Retinal pigment epithelial cell (primary cell): ENCODE results near the gene SEPHS1.
A peak's percentile ranks its signal among the peaks of the same experiment; 100 is the strongest.

Experiments
- DNase-seq: peaks from one replicate; pipeline ENCODE4 v3.0.0-alpha.2; 2010; ENCODE audit warnings: low read depth
- H3K4me3 ChIP-seq: 2 replicates; pipeline ENCODE4 v1.5.1; 2011; ENCODE audit warnings: mild to moderate bottlenecking, low read length, control low read depth, moderate library complexity
- TF ChIP-seq, protein P1 (sequence below): conservative IDR thresholded peaks from 2 replicates; pipeline ENCODE4 v1.5.1; 2011; ENCODE audit warnings: low read depth, low read length, control low read depth, inconsistent platforms

Gene SEPHS1, protein sequence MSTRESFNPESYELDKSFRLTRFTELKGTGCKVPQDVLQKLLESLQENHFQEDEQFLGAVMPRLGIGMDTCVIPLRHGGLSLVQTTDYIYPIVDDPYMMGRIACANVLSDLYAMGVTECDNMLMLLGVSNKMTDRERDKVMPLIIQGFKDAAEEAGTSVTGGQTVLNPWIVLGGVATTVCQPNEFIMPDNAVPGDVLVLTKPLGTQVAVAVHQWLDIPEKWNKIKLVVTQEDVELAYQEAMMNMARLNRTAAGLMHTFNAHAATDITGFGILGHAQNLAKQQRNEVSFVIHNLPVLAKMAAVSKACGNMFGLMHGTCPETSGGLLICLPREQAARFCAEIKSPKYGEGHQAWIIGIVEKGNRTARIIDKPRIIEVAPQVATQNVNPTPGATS

GRCh38 chr10:13348216-13349017 lies at the start of gene SEPHS1:
SEPHS1 (minus strand) TSS chr10:13348293; CDS start chr10:13344950, 3,343 bp downstream.
- DNase-seq, result peak; percentile 27
- TF ChIP-seq, protein P1, sequence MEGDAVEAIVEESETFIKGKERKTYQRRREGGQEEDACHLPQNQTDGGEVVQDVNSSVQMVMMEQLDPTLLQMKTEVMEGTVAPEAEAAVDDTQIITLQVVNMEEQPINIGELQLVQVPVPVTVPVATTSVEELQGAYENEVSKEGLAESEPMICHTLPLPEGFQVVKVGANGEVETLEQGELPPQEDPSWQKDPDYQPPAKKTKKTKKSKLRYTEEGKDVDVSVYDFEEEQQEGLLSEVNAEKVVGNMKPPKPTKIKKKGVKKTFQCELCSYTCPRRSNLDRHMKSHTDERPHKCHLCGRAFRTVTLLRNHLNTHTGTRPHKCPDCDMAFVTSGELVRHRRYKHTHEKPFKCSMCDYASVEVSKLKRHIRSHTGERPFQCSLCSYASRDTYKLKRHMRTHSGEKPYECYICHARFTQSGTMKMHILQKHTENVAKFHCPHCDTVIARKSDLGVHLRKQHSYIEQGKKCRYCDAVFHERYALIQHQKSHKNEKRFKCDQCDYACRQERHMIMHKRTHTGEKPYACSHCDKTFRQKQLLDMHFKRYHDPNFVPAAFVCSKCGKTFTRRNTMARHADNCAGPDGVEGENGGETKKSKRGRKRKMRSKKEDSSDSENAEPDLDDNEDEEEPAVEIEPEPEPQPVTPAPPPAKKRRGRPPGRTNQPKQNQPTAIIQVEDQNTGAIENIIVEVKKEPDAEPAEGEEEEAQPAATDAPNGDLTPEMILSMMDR, result peak; percentile 5
- H3K4me3 ChIP-seq, result peak within 1 kb of the TSS; percentile 80

- H3K4me3 ChIP-seq, result no peak overlapping the region
- TF ChIP-seq, protein P1, result no peak
- no peak for DNase-seq
Measured at GRCh38 chr10:13397052-13397451, 49.0 kb upstream of the SEPHS1 start.

GRCh38 chr10:13396369-13396768 lies 48.3 kb upstream of the SEPHS1 start:
- H3K4me3 ChIP-seq, result no peak overlapping the region
- TF ChIP-seq, protein P1, result no peak
- DNase-seq, result no peak

DNA sequence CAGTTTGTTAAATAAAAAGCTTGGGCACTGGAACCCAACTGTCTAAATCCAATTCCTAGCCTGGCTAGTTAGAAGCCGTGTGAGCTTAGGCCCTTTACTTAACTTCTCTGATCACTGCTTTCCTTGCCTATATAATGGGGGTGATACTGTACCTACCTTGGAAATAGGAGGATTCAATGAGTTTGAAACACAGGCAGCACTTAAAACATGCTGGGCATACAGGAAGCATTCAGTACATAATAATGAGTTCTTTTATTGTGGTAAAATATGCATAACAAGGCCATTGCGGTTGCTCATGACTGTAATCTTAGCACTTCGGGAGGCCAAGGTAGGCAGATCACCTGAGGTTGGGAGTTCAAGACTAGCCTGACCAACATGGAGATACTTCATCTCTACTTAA lies 47.4 kb upstream of the SEPHS1 start:
- TF ChIP-seq, protein P1, result no peak
- no peak overlapping the region for H3K4me3 ChIP-seq
- no peak for DNase-seq

DNA sequence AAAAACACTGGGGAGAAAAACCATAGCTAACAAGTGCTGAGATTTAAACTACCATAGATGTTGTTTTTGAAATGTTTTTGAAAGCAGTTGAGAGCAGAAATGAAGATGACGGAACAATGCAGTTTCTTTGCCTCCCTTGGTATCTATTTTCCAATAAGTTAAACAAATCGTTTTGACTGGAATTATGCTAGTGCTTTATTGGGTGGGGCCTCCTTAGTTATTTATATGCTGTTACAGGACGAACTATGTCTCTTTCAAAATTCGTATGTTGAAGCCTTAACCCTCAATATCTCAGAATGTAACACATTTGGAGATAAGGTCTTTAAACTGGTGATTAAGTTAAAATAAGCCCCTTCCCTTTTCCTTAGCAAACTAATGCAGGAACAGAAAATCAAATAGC lies 45.5 kb upstream of the SEPHS1 start:
- no peak overlapping the region for H3K4me3 ChIP-seq
- TF ChIP-seq, protein P1, result no peak
- DNase-seq, result no peak

DNA sequence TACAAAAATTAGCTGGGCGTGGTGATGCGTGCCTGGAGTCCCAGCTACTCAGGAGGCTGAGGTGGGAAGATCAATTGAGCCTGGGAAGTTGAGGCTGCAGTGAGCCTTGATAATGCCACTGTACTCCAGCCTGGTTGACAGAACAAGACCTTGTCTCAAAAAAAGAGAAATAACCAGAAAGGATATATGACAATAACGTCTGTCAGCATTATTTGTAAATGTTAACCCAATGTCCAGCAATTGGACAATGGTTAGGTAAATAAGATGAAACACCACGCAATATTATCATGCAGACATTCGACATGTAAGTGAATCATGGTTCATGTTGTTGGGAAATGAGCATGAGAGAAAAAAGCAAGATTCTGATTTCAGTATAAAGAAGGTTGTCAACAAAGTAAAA lies 44.6 kb upstream of the SEPHS1 start:
- no peak for DNase-seq
- TF ChIP-seq, protein P1, result no peak
- H3K4me3 ChIP-seq, result no peak overlapping the region
